COLO668 (cell line): ENCODE measurements around the gene AMY2A.
"Not testable (repeated sequence)": the region's sequence is repeated elsewhere in the genome, so short reads cannot be mapped to it uniquely, and the experiment has no call there.

Experiments used
- DNase-seq: peaks from one replicate; lab custom pipeline; 2025; ENCODE audit not compliant: unreplicated experiment; lab: John Stamatoyannopoulos, UW

The AMY2A gene

DNA sequence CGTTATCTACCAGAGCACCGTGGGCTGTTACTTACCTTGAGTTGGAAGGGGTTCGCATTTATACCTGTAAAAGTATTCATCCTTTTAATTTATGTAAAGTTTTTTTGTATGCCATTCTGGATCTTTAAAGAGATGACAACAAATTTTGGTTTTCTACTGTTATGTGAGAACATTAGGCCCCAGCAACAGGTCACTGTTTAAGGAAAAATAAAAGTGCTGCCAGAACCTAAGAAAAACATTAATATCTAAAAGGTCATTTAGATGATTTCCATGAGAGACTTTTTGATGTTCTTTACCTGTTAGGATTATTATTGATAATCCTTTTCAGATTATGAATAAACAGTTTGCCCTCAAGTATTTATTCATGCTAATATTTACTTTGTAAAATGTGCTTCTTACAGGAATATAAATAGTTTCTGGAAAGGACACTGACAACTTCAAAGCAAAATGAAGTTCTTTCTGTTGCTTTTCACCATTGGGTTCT is at the start of gene AMY2A:
TSS of gene AMY2A (plus strand) at position 434 of the 484 bp plus-strand sequence. CDS start at position 448, 14 bp downstream.
- not testable (repeated sequence) for DNase-seq

DNA sequence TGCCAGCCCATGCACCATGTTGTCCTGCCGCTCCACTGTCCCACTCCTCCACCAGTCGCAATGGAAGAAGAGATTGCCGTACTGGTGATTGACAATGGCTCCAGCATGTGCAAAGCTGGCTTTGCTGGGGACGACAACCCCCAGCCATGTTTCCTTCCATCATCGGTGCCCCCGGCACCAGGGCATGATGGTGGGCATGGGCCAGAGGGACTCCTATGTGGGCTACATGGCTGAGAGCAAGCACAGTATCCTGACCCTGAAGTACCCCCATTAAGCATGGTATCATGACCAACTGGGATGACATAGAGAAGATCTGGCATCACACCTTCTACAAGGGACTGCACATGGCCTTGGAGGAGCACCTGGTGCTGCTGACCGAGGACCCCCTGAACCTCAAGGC is 47.7 kb upstream of the AMY2A start:
- DNase-seq = no peak

DNA sequence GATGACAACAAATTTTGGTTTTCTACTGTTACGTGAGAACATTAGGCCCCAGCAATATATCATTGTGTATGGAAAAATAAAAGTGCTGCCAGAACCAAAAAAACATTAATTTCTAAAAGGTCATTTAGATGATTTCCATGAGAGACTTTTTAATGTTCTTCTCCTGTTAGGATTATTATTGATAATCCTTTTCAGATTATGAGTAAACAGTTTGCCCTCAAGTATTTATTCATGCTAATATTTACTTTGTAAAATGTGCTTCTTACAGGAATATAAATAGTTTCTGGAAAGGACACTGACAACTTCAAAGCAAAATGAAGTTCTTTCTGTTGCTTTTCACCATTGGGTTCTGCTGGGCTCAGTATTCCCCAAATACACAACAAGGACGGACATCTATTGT is 45.9 kb upstream of the AMY2A start, which contains the start of gene AMY2B:
TSS of gene AMY2B (plus strand) at position 301 of the 400 bp plus-strand sequence. CDS start at position 315, 14 bp downstream.
- not testable (repeated sequence) for DNase-seq

DNA sequence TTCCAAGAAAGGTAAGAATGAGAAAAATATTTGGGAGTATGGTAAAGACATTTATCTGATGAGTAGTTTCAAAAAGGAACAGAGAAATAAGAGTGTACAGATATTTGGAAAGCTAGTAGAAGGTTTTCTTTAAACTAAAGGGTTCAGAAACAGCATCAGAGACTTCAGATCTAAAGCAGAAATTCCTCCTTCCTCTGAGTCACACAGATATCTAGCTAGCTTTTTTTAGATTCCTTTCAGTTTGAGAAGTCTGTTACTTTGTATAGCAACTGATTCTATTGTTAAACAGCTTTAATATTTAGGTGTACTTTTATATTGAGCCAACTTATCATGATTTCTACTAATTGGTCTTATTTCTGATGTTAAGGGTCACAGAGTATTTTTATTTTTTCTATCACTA is 41.2 kb upstream of the AMY2A start:
- DNase-seq = no peak

DNA sequence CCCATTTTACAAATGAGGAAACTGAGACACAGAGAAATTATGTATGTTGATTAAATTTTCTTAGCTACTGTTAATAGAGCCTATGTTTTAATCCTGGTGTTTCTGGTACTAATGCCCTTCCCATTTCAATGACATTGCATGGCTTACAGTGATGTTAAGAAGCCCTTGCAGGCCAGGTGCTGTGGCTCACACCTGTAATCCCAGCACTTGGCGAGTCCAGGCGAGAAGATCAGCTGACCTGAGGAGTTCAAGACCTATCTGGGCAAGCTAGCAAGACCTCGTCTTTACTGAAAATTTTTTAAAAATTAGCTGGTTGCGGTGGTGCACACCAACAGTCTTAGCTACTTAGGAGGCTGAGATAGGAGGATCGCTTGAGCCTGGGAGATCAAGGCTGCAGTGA is 40.4 kb upstream of the AMY2A start:
- DNase-seq = not testable (repeated sequence)

DNA sequence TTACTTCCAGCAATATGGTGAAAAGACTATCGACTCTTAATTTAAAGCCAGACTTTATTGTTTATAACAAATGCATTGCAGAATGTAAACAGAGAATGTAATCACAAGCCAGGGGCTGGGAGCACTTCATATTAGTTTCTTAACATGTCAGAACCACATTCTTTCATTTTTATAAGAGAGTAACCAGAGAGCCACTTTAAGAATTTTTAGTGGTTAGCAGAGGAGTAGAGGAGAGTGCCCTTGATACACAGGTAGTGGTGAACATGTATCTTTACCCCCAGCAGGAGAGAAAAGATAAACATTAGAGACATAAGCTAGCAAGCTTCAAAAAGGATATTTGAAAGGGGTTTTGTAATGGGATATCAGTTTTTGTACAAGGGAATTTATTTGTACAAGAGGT is 34.8 kb upstream of the AMY2A start:
- DNase-seq = no peak

DNA sequence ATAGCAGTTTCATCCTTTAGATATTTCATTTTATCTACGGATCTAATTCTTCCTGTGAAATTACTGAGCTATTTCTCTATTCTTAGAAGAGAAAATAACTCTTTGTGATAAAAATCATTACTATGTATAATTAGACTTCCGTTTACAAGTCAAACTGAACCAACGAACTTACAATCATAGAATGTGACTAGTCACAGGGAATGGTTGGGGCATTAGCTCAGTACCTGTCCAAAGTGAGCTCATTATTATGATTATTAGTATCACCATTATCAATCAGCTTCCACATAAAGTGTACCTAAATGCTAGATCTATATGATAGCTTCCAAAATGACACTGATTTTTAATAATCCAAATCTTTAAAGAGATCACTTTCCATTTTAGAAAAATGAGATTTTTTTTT is 33.3 kb upstream of the AMY2A start:
- DNase-seq = no peak

DNA sequence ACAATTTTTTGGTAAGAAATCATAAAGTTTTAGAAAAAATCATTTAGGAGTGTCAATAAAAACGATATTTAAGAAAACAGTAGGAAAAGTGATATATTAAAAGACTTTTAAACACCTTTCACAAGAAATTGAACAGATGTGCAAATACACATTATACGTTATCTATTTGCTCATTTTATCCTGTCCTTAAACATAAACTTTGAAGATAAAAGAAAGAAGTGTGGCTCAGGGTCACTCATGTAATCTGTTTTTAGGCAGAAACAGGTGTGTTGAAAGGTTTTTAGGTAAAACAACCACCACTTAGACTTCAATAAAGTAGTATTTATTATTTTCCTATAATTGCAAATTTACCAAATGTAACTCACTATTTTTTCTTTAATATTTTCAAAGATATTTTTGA is 32.7 kb upstream of the AMY2A start:
- no peak for DNase-seq

DNA sequence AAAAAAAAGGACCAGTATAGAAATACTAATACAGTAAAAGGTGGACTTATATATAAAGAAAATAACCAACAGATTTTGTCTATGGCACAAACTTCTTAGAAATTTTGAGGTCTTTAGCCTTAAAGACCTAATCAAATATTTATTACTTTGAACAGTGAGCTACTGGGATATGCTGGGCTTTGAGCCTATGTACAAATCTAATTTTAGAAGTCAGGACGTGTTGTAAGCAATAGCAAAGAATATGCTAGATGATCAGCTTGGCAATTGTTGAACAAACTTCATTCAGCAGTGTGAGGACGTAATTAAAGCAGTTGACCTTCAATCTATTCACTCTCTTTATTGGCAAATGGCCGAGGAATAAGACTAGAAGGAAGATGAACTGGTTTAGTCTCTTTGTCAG is 14.5 kb upstream of the AMY2A start:
- not testable (repeated sequence) for DNase-seq

DNA sequence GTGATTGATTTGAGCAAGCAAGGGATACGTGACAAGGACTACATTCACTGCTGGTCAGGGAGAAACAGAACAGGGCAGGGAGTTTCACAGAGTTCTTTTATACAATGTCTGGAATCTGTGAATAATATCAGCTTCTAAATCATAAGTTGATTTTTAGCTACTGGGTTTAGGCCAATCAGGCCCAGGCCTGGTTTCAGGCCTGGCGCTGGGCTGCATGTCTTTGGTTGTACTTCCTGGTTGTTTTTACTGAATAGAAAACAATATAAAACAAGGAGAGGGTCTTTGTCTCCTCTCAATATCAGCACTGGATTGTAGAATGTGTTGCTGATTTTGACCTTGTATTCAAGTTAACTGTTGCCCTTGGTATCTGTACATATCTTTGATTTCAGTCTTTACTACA is 865 bp upstream of the AMY2A start:
- no peak for DNase-seq

DNA sequence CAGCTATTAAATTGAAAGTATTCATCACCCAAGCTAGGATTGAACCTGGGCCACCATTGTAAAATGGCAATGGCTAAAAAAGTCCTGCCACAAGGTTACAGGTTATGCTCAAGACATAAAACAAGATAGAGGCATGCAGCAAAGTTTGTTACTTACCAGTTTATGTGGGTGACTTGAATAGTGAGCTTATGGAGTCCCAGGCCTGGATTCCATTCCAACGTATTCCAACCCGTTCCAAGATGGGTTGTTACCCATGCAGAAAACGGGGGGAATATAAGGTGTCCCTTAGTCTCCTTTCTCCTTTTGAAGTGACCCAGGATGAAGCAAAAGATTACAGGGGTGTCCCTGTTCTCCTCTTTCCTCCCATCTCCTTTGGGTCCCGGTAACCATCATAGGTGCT is 10.2 kb downstream of the AMY2A start:
- not testable (repeated sequence) for DNase-seq

DNA sequence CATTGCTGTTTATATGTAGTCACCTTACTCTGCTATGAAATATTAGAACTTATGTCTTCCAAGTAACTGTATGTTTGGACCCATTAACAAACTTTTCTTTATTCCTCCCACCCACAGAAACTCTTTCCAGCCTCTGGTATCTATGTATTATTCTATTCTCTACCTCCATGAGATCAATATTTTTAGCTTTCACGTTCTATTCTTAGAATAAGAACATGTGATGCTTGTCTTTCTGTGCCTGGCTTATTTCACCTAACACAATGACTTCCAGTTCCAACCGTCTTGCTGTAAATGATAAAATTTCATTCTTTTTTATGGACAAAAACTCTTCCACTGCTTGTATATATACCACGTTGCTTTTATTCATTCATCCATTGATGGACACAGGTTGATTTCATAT is 24.0 kb downstream of the AMY2A start:
- not testable (repeated sequence) for DNase-seq

DNA sequence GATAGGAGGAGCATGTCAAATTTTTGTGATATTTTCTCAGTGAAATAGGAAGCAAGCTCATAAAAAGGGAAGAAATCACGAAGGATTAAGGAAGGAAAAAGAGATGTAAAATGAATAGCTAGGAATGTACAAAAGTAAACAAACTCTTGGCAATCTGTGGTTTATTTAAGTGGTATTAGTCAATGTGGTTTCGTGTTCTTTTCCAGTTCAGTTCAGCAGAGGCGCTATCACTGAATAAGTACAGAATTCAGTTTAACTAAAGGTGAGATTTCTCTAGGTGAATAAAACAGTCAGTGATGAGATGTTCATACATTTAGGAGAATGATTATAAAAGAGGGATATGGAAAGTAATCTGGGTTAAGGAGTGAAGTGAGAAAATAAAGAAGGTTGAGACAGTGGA is 26.7 kb downstream of the AMY2A start:
- not testable (repeated sequence) for DNase-seq

DNA sequence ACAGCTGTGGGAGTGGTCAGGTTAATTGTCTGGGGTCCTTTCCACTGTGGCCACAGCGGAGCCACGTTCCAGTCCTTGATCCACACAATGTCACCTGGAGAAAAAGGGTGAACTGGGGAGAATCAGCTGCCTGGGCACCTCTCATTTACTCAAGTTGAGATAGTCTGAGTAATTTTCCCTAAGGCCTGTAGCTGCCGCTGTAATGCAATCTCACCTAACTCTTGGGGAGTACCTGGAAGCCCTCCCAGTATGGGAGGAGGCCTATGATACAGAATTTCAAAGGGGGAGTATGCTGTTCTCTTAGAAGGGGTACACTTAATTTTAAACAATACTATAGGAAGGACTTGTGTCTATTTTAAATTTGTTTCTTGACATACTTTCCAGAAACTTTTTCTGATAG is 33.1 kb downstream of the AMY2A start:
- not testable (repeated sequence) for DNase-seq

DNA sequence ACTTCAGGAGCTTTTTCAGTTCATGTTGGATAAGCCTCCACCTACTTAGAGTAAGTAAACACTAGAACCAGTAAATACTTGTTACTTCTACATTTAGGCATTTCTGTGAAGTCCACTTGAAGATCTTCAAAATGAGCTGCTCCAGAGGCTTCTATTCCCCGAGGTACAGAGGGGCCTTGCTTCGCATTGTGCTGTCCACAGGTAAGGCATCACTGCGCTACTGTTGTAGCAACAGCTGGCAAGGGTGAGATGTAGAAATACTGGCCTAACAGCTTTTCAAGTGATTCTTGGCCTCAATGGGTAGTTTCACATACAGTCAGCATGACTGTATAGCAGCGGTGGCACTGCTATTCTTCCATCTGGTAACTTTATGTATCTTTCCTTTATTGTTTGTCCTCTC is 33.7 kb downstream of the AMY2A start:
- not testable (repeated sequence) for DNase-seq

DNA sequence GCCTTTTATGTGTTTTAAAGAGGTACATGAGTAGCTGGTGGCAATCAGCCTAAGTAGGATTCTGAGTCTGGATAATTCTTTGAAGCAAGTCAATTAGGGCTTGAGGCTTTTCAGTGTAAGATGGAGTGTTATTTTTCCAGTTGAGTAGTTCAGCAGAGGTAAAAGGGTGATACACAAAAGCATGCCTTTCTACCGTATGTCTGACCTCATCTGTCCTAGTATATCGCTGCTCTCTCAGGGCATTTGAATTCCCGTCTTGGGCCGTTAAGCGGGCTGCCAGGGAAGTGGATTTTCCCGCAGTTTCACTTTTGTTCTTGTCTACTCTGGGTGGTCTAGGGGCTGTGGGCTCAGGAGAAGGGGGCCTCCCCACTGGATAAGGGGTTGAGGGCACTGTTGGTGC is 36.9 kb downstream of the AMY2A start:
- not testable (repeated sequence) for DNase-seq

DNA sequence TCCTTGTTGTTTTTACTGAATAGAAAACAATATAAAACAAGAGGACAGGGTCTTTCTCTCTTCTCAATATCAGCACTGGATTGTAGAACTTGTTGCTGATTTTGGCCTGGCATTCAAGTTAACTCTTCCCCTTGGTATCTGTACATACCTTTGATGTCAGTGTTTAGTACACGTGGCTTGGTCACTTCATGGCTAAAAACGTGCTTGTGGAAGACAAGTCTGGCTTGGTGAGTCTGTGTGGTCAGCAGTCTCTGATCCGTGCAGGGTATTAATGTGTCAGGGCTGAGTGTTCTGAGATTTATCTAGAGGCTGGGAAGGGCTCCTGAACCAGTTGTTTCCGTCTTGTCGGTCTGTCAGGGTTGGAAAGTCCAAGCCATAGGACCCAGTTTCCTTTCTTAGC is 38.2 kb downstream of the AMY2A start, which contains the start of gene AMY1A:
TSS of gene AMY1A (plus strand) at position 301 of the 400 bp plus-strand sequence. CDS start 571 bp downstream, outside the sequence.
- not testable (repeated sequence) for DNase-seq
